NT2/D1 (cell line): ENCODE results near the gene DOCK3.

ENCODE experiments used
- DNase-seq: peaks from one replicate; pipeline ENCODE4 v3.0.0-alpha.2; 2011; ENCODE audit warnings: low read depth, low spot score
- H3K27me3 ChIP-seq: 2 replicates; pipeline ENCODE4 v1.6.0; 2011; ENCODE audit warnings: mild to moderate bottlenecking; ENCODE audit not compliant: insufficient read length, insufficient read depth
- H3K36me3 ChIP-seq: 2 replicates; pipeline ENCODE4 v1.6.1; 2011; ENCODE audit warnings: mild to moderate bottlenecking, low read length, mixed read lengths; ENCODE audit not compliant: insufficient read depth, insufficient read length
- H3K4me1 ChIP-seq: 2 replicates; pipeline ENCODE4 v1.5.1; 2011; ENCODE audit not compliant: insufficient read depth, insufficient read length
- H3K4me3 ChIP-seq: 2 replicates; pipeline ENCODE4 v1.5.1; 2011; ENCODE audit warnings: low read depth; ENCODE audit not compliant: insufficient read length
- H3K9ac ChIP-seq: 2 replicates; pipeline ENCODE4 v1.6.0; 2011; ENCODE audit warnings: low read depth; ENCODE audit not compliant: insufficient read length
- H3K9me3 ChIP-seq: 2 replicates; pipeline ENCODE4 v1.5.1; 2011; ENCODE audit warnings: mild to moderate bottlenecking, low read length; ENCODE audit not compliant: insufficient read depth
- SUZ12 ChIP-seq: IDR thresholded peaks from 2 replicates; pipeline ENCODE4 v1.6.1; 2011; ENCODE audit not compliant: insufficient read length, insufficient read depth; ENCODE audit errors: extremely low read depth
- YY1 ChIP-seq: IDR thresholded peaks from 2 replicates; pipeline ENCODE4 v1.6.1; 2011; ENCODE audit not compliant: insufficient read length, insufficient read depth
- ZNF274 ChIP-seq: IDR thresholded peaks from 2 replicates; pipeline ENCODE4 v1.6.1; 2011; ENCODE audit warnings: mild to moderate bottlenecking, low read depth, low read length

DOCK3 gene

DNA sequence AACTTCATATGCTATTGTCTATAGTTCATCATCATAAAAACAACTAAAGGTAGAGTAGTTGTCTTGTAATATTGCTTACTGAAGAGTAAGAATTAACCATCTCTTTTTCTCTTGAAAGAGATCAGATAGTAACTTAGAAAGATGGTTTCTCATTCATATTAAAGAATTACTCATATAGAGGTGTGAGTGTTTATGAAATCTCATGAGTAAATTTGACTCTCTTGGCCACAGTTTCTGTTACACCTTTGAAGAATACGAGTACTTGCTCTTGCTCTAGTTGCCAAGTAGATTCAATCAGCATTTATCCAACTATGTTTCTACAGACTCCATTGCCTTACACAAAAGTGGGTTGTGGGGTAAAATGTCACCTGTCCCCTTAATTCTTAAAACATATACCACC is 463.0 kb downstream of the DOCK3 start:
- no peak overlapping the region for H3K4me3 ChIP-seq
- no peaks in the 10 kb centered on the region for H3K4me1 ChIP-seq
- no peaks in the 10 kb centered on the region for H3K27me3 ChIP-seq
- 0 out of 2 replicates have a peak, but pooled peaks cover under 1% of the 10 kb centered on the region for H3K9me3 ChIP-seq
- H3K9ac ChIP-seq = no peak overlapping the region
- H3K36me3 ChIP-seq = no peaks in the 10 kb centered on the region
- no peak for DNase-seq
- TF ChIP-seq ZNF274 = no peak
- TF ChIP-seq SUZ12 = no peak
- TF ChIP-seq YY1 = no peak

GRCh38 chr3:51139616-51140015 is 464.9 kb downstream of the DOCK3 start:
- Histone ChIP-seq H3K36me3 (no peaks in the 10 kb centered on the region), H3K27me3 (no peaks in the 10 kb centered on the region), H3K9me3 (no peaks in the 10 kb centered on the region), H3K4me1 (no peaks in the 10 kb centered on the region), H3K4me3 (no peak overlapping the region), H3K9ac (no peak overlapping the region)
- no peak for DNase-seq
- no peak for TF ChIP-seq YY1
- no peak for TF ChIP-seq ZNF274
- no peak for TF ChIP-seq SUZ12

DNA sequence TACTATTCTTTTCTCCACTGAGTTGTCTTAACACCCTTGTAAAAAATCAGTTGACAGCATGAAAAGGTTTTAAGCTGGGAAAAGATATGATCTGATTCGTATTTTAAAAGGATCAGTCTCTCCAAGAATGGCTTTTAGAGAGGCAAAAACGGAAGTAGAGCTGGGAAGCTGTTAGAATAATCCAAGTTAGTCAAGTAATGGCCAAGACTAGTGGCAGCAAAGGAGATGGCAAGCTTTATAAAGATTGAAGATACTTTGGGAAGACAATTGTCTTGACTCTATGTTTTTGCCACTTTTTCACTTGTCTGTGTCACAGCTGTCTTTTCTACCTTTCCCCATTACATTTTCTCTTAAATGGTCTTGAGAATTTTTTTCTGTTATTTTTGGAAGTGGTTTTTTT is 466.8 kb downstream of the DOCK3 start:
- Histone ChIP-seq H3K9me3 (no peaks in the 10 kb centered on the region), H3K4me3 (no peak overlapping the region), H3K36me3 (no peaks in the 10 kb centered on the region), H3K9ac (no peak overlapping the region), H3K27me3 (no peaks in the 10 kb centered on the region), H3K4me1 (no peaks in the 10 kb centered on the region)
- no peak for TF ChIP-seq YY1
- TF ChIP-seq SUZ12 = no peak
- TF ChIP-seq ZNF274 = no peak
- DNase-seq = no peak

- Histone ChIP-seq H3K36me3 (no peaks in the 10 kb centered on the region), H3K4me1 (no peaks in the 10 kb centered on the region), H3K27me3 (no peaks in the 10 kb centered on the region), H3K9ac (no peak overlapping the region), H3K4me3 (no peak overlapping the region), H3K9me3 (no peaks in the 10 kb centered on the region)
- no peak for DNase-seq
- no peak for TF ChIP-seq ZNF274
- TF ChIP-seq YY1 = no peak
- no peak for TF ChIP-seq SUZ12
Measured at GRCh38 chr3:51145811-51146585, 471.3 kb downstream of the DOCK3 start.

DNA sequence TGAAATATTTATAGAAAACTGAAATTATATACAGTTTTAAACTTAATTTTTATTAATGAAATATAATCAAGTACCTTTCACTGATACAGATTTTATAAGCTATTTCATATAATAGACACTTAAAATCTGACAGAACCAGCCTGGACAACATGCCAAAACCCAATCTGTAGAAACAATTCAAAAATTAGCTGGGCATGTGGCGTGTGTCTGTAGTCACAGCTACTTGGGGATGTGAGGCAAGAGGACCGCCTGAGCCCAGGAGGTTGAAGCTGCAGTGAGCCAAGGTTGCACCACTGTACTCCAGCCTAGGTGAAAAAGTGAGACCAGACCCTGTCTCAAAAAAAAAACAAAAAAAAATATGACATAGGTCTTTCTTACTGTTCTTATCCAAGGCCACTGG is 472.1 kb downstream of the DOCK3 start:
- H3K4me3 ChIP-seq = no peak overlapping the region
- no peak overlapping the region for H3K9ac ChIP-seq
- no peak for DNase-seq
- no peaks in the 10 kb centered on the region for H3K36me3 ChIP-seq
- H3K27me3 ChIP-seq = no peaks in the 10 kb centered on the region
- no peaks in the 10 kb centered on the region for H3K9me3 ChIP-seq
- no peaks in the 10 kb centered on the region for H3K4me1 ChIP-seq
- TF ChIP-seq YY1 = no peak
- TF ChIP-seq ZNF274 = no peak
- no peak for TF ChIP-seq SUZ12

DNA sequence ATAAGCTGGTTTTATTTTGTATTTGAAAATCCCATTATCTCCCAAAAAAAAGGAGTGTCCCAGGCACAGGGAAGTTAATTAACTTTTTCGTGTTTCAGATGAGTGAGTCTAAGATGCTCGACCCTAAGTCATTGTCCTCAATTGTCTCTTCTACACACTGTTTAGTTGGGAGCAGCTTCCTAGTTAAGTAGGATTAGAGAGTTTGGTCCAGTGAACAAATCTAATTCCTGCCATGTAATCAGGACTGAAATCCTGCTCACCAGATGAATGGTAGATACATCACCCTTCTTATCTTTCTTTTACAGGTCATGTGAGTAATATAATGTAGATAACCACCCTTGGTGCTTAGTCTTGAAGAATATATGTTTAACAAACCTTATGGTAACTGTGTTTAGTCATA is 481.4 kb downstream of the DOCK3 start:
- no peak overlapping the region for H3K9ac ChIP-seq
- no peaks in the 10 kb centered on the region for H3K27me3 ChIP-seq
- no peak for DNase-seq
- H3K36me3 ChIP-seq = no peaks in the 10 kb centered on the region
- TF ChIP-seq YY1 = no peak
- no peak for TF ChIP-seq SUZ12
- no peak for TF ChIP-seq ZNF274
- H3K9me3 ChIP-seq = no peaks in the 10 kb centered on the region
- no peaks in the 10 kb centered on the region for H3K4me1 ChIP-seq
- no peak overlapping the region for H3K4me3 ChIP-seq

DNA sequence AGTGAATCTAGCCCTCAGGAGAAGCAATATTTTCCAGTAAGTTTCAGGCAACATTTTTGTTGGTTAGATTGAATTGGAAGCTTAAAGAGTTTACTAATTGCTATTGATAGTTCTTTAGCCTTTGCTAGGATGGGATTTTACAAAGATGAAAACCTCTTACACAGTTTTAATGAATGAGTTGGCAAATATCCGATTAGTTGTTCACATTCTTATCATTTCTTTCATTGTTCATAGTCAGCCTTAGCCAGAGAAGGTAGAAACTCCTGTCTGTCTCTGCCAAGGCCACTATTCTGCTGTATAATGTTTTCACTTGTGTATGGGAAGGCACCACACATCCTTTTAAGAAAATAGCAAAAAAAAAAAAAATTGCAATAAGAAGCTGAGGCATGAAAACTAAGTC is 488.3 kb downstream of the DOCK3 start:
- no peaks in the 10 kb centered on the region for H3K36me3 ChIP-seq
- no peak overlapping the region for H3K9ac ChIP-seq
- no peaks in the 10 kb centered on the region for H3K4me1 ChIP-seq
- no peaks in the 10 kb centered on the region for H3K27me3 ChIP-seq
- H3K9me3 ChIP-seq = no peaks in the 10 kb centered on the region
- no peak overlapping the region for H3K4me3 ChIP-seq
- TF ChIP-seq ZNF274 = no peak
- TF ChIP-seq YY1 = no peak
- TF ChIP-seq SUZ12 = no peak
- no peak for DNase-seq
